UCSD-AML1 (cell line): ENCODE data around the gene CCNB3.
"Not testable (repeated sequence)": the region's sequence is repeated elsewhere in the genome, so short reads cannot be mapped to it uniquely, and the experiment has no call there.

Experiments used
- DNase-seq: peaks from one replicate; lab custom pipeline; 2025; ENCODE audit not compliant: unreplicated experiment; lab: John Stamatoyannopoulos, UW

The CCNB3 gene, protein sequence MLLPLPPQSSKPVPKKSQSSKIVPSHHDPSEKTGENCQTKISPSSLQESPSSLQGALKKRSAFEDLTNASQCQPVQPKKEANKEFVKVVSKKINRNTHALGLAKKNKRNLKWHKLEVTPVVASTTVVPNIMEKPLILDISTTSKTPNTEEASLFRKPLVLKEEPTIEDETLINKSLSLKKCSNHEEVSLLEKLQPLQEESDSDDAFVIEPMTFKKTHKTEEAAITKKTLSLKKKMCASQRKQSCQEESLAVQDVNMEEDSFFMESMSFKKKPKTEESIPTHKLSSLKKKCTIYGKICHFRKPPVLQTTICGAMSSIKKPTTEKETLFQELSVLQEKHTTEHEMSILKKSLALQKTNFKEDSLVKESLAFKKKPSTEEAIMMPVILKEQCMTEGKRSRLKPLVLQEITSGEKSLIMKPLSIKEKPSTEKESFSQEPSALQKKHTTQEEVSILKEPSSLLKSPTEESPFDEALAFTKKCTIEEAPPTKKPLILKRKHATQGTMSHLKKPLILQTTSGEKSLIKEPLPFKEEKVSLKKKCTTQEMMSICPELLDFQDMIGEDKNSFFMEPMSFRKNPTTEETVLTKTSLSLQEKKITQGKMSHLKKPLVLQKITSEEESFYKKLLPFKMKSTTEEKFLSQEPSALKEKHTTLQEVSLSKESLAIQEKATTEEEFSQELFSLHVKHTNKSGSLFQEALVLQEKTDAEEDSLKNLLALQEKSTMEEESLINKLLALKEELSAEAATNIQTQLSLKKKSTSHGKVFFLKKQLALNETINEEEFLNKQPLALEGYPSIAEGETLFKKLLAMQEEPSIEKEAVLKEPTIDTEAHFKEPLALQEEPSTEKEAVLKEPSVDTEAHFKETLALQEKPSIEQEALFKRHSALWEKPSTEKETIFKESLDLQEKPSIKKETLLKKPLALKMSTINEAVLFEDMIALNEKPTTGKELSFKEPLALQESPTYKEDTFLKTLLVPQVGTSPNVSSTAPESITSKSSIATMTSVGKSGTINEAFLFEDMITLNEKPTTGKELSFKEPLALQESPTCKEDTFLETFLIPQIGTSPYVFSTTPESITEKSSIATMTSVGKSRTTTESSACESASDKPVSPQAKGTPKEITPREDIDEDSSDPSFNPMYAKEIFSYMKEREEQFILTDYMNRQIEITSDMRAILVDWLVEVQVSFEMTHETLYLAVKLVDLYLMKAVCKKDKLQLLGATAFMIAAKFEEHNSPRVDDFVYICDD (N-terminal part only)

DNA sequence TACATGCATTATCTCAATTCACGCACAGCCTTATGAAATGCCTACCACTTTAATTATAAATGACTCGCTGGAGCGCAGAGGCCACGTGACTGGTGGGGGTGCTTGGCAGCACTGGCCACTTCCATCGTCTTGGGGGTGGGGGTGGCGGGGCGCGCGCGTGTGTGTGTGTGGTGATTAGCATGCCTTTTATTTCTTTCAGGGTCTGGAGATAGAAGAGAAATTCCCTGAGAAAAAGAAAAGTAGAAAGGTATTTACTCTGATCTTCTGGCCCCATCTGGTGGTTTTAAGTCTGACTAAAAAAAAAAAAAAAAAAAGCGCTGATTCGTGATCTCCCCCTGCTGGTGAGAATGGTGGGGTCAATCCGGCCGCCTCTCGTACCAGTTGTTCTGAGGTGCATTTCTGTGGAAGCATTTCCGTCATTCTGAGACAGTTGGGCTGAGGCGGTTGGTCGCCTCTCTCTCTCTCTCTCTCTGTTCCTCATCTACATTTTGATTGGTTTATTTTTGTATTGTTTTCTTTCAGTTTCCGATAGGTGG lies at the start of gene CCNB3:
TSS of gene CCNB3 (plus strand) at position 402 of the 536 bp plus-strand sequence. CDS start 80,399 bp downstream, outside the sequence.
- peak; percentile 57 for DNase-seq

DNA sequence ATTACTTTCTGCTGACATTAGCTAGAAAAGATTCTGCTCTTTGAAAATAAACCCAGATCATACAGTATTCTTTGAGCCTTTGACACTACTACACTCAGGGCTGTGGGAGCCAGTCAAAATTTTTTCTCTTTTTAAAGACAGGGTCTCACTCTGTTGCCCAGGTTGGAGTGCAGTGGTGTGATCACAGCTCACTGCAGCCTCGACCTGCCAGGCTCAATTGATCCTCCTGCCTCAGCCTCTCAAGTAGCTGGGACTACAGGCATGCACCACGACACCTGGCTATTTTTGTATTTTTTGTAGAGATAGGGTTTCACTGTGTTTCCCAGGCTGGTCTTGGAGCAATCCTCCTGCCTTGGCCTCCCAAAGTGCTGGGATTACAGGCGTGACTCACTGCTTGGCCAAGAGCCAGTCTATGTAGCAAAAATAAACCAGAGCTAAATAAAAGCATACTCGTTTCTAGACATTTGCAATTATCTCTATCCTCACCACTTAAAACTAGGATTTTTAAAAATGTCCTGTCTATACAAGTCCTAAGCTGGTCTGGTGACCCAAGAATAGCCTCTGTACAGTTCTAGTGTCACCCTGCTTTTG lies 46.9 kb upstream of the CCNB3 start:
- no peak for DNase-seq

DNA sequence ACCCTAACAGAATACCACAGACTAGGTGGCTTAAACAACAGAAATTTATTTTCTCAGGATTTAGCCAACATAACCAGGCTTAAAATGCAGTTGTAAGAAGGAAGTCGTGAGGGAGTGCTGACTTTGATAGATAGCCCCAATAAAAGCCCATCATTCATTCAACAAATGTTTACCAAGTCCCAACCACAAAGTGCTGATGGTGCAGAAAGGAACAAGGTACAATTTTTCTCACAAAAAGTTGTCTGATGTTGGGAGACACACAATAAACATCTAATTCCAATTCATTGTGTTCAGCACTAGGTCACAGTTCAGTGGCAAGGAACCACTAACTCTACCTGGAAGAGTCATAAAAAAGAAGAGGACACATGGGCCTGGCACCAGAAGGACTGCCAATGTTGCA lies 46.0 kb upstream of the CCNB3 start:
- no peak for DNase-seq

DNA sequence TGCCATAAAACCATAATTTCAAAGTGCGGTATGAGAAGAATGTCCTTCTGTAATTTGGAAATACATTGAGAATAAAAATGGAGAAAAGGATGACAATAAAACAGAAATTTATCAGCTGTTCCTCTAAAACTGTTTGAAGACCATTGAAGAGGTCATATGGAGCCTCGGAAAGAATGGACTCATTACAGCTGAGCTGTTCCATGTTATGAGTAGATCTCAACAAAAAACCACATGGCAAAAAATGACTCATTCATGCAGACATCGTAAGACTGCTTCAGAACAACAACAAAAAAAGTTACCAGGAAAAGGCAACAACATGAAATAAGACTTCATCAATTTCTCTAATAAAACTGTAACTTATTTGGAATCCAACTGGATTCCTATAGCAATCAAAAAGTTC lies 43.4 kb upstream of the CCNB3 start:
- no peak for DNase-seq

DNA sequence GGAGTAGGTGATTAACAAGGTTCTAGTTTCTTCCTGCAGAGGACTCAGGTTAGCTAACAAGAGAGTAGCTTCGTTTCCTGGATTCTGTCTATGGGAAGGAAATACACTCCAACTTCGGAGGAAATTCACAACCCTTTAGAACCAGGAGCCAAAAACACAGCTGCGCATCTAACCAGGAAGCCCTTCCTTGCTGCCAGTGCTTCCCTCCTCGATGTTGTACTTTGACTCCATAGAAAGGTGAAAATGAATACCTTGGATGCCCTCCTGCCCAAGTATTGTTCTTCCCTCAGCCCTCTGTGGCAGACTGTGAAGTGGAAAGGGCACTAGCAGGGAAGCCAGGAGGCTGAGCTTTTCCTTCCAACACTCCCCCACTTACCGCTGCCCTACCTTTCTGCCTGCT lies 38.8 kb upstream of the CCNB3 start:
- no peak for DNase-seq

DNA sequence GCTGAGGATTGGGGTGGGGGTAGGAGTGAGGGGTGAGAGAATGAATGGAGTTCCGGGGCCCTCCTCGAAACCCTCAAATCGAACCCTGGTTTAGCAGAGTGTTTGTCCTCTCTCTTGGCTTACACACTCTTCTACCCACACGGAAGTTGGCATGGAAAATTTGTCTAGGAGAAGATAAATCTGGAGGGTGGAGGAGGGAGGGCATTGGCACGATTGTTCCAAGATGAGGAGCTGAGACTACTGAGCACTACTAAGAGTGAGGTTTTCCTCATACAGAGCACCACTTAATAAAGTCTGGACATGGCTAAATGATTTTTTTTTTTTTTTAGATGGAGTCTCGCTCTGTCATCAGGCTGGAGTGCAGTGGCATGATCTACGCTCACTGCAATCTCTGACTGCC lies 37.2 kb upstream of the CCNB3 start:
- no peak for DNase-seq

DNA sequence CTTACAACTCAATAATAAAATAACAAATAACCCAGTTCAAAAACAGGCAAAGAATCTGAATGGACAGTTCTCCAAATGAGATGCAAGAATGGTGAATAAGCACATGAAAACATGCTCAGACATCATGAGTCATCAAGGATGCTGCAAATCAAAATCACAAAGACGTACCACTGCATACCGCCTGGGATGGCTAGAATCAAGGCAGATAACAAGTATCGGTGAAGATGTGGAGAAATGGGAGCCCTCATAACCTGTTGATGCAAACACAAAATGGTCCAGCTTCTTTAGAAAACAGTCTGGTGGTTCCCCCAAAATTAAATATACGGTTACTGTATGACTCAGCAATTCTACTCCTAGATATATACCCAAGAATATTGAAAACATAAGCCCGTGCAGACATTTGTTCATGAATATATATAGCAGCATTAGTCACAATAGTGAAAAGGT lies 36.3 kb upstream of the CCNB3 start:
- DNase-seq, result no peak

DNA sequence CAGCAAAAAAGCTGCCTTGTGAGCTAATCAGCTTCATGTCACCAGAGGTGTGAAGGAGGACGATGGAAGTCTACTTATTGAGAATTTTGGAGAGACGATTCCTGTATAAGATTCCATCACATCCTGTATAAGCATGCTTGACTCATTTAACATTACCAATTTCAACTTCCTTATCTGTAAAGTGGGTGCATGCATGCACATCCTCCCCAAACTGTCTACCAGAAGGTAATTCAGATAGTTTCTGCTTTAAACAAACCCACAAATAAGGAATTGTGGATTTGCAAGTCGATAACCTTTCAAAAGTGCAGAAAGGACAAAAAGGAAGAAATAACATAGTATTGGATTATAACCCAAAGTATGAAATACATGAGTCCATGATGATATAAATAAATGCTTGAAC lies 34.8 kb upstream of the CCNB3 start:
- DNase-seq, result no peak

DNA sequence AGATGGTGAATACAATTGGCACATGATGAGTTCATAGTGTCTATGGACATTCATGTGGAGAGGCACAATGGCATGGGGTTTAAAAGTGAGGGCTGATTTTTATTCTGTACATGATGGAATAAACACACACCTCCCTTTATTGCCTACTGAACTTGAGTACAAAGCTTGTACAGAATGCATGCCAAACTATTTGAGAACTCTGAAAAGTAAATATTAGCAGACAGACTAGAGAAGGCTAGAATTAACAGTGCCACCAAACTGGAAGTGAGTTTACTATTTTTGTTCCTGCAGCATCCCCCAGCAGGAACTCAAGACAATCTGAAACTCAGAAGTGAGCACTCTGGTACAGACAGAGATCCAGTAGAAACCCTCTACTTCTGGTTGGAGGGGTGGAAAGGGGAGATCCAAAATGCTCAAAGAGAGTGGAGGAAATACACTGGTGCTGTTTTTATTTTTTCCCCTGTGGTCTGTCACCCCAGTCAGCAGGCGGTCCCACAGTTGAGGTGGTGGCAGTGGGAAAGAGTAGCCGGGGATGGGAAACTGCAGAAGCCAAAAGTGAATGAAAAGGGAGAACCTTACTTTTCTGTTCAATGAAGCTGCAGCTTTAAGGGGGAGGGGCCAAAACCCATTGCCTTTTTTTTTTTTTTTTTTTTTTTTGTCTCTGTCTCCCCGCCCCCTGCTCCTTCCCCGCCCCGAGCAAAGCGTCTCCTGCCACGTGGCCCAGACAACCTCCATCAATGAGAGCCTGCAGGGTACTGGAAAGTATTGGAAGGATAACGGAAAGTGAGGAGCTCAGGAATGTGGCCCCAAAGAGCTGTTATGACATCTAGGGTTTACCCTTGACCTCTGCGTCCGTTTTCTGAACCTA lies 24.3 kb upstream of the CCNB3 start:
- no peak for DNase-seq

DNA sequence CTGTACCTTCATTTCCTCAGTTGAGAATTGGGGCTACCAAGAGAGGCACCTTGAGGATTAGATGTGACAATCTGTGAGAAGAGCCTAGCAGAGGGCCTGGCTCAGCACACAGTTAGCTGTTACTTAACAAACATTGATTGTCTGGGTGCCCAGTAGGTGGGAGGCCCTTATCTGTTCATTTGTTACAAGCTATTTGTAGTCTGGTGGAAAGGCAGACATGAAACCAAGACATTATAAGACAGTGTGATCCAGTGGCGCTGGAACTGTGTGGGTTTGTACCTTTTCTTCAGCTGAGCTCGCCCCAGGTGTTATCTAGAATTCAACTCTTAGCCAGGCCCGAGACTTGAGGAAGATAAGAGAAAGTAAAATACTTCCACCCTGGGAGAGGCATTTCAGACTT lies 20.7 kb upstream of the CCNB3 start:
- no peak for DNase-seq

DNA sequence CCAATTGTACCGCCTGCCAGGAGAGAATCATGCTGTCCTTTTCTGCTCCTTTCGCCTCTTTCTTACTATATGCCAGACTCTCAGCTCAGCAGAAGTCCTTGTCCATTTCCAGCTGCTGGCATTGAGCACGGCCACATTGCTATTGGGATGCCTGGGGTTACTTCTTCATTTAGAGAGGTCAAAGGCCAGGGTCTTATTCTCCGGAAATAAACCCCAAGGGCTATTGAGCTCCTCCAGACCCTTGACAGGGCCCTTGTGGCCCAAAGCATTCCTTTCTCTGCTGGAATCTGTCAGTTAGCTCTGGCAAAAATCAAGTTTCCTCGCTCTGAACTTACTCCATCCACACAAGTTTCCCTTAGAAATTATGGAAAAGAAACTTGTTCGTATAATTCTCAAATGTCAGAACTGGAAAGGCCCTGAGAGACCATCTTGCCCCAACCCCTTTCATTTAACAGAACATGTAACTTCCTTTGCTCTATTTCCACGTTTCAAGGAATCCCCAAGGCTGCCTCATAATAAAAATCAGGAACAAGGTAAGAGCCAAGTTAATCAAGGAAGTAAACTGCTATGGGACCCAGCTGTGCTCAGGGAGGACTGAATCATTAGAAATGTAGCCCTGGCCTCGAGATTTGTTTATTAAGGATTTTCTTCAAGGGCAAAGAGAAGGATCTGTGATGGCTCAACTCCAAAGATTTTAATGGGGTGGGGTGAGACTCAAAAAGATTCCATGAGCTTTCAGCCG lies 15.5 kb upstream of the CCNB3 start:
- DNase-seq, result no peak

DNA sequence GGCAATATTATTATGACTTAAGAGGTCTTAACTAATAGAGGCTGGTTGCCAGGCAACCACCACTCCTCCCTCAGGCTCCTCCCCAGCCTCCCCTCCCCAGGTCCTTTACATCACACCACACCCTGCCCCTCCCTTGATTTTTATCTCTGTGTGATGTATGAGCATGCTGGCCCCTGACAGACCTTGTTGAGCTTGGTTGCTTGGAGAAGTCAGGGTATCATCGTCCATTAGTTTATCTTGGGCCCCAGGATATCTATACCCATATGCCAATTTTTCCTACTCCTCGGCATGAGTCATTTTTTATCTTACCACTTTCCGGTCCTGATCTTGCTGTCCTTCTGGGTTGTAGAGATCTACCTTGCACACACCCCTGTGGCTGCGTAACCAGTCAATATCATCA lies 6.2 kb upstream of the CCNB3 start:
- DNase-seq, result no peak

DNA sequence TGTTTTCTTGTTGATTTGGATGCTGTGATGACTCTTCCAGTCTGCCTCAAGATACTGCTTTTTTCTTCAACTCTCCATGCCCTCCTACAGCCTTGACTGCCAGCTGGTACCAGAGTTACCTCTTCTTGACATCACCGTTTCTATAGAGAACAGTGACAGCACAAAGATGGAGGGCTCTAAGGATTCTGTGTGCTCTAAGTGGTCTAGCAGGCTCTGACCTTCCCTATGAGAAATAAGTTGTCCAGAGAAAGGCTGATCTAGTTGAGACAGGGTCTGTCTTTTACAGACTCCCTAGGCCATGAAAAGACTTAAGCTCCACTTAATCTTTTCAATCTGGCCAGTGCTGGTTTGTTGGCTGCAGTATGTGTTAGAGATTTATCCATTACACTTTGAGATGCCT lies 3.7 kb upstream of the CCNB3 start, which contains the start of gene AKAP4:
TSS of gene AKAP4 (minus strand) at position 101 of the 400 bp plus-strand sequence. CDS start 118 bp downstream, outside the sequence.
- DNase-seq, result no peak

DNA sequence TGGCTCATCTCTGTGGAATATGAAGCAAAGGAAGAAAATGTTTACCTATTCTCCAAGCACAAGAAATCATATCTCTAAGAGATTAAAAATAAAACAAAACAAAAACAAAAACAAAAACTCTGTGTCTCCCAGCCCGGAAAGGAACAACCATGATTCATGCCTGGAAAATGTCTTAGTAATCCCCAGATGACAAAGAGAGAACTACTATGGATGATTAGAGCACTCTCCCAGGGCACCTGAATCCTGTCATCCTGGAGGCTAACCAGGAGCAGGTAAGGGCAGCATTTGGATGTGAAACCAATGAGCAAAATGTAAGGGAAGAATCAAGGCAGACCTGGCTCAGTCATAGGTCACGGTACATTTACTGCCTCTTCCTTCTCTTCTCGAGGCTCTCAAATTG lies 2.0 kb upstream of the CCNB3 start:
- DNase-seq, result no peak

DNA sequence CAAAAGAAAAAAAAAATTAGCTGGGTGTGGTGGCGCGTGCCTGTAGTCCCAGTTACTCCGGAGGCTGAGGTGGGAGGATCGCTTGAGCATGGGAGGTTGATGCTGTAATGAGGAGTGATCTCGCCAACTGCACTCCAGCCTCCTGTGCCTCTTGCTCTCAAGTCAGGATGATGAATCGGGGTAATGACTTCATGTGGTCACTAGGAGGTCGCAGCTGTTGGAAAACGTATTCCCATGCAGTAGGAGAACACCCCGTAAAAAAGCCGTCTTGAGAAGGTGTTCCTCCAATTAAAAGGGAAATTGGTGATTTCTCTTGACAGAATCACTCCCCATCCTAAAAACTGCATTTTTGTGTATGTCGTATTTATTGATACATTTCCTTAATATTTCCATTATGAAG lies 2.2 kb downstream of the CCNB3 start:
- no peak for DNase-seq

DNA sequence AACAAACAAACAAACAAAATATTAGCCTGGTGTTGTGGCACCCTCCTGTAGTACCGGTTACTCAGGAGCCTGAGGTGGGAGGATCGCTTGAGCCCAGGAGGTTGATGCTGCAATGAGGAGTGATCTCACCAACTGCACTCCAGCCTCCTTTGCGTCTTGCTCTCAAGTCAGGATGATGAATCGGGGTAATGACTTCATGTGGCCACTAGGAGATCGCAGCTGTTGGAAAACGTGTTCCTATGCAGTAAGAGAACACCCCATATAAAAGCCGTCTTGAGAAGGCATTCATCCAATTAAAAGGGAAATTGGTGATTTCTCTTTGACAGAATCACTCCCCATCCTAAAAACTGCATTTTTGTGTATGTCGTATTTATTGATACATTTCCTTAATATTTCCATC lies 6.9 kb downstream of the CCNB3 start:
- peak; percentile 8 for DNase-seq

DNA sequence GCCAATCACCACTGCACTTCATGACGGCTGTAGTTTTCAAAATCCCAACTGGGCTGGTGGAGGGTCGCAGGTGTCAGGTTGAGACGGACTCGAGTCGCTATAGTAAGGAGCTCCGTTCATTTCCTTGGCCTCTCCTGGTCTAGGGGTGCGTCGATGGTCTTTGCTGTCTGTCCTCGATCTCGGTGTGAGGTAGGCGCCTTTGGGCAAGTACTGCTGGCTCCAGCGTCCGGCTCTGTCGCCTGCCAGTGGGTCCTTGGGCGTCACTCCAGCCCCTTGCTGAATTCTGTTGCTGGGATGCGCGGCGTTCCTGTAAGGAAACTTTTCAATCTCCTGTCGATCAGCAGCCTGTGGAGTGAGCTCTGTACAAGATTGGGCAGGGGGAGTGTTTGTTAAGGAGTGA lies 76.7 kb downstream of the CCNB3 start:
- DNase-seq, result no peak

DNA sequence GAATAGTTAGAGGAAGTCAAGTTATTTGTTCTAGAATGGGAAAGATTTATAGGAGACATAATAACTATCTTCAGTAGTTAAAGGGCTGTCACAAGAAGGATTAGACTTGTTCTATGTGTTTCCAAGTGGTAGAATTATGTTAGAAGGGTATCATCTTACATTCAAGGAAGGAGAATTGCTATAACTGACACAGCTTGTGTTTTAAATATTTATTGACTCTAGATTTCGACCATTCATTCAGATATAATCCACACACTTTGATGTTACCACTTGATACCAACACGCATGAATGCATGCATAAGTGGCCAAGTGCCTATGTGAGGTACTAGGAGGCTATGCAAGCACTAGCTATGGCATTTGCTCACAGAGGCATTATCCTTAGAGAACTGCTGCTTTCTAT lies 122.7 kb downstream of the CCNB3 start:
- no peak for DNase-seq

DNA sequence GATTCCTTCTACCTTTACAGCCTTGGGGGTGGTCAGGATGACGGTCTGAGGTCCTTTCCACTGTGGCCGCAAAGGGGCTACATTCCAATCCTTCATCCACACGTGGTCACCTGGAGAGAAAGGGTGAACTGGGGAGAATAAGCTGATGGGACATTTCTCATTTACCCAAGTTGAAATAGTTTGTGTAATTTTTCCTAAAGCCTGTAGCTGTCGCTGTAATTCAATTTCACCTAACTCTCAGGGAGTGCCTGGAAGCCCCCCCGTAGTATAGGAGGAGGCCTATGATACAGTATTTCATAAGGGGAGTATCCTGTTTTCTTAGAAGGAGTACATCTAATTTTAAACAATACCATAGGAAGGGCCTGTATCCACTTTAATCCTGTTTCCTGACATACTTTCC lies 128.1 kb downstream of the CCNB3 start:
- not testable (repeated sequence) for DNase-seq
